BLaER1 (cell line): ENCODE measurements around the gene SRRM1.
"Not testable (repeated sequence)": the region's sequence is repeated elsewhere in the genome, so short reads cannot be mapped to it uniquely, and the experiment has no call there.

Experiments used
- H3K27ac ChIP-seq: shearing (Covaris generic); formaldehyde crosslinking; 2 replicates; pipeline ENCODE4 v1.8.1; 2022
- H3K27me3 ChIP-seq: shearing (Covaris generic); formaldehyde crosslinking; 2 replicates; pipeline ENCODE4 v1.8.1; 2022
- H3K36me3 ChIP-seq: shearing (Covaris generic); formaldehyde crosslinking; 2 replicates; pipeline ENCODE4 v1.8.1; 2022
- H3K4me1 ChIP-seq: shearing (Covaris generic); formaldehyde crosslinking; 2 replicates; pipeline ENCODE4 v1.8.1; 2022
- H3K4me2 ChIP-seq: shearing (Covaris generic); formaldehyde crosslinking; 2 replicates; pipeline ENCODE4 v1.8.1; 2022
- H3K4me3 ChIP-seq: shearing (Covaris generic); formaldehyde crosslinking; 2 replicates; pipeline ENCODE4 v1.8.1; 2022
- H3K9ac ChIP-seq: shearing (Covaris generic); formaldehyde crosslinking; 2 replicates; pipeline ENCODE4 v1.8.1; 2022
- H3K9me3 ChIP-seq: shearing (Covaris generic); formaldehyde crosslinking; 2 replicates; pipeline ENCODE4 v1.8.1; 2022
- H4K20me1 ChIP-seq: shearing (Covaris generic); formaldehyde crosslinking; 2 replicates; pipeline ENCODE4 v1.8.1; 2022
- Cebpa-rat ChIP-seq: shearing (Covaris generic); IDR thresholded peaks from 2 replicates; pipeline ENCODE4 v1.8.1; 2022

SRRM1 gene

DNA sequence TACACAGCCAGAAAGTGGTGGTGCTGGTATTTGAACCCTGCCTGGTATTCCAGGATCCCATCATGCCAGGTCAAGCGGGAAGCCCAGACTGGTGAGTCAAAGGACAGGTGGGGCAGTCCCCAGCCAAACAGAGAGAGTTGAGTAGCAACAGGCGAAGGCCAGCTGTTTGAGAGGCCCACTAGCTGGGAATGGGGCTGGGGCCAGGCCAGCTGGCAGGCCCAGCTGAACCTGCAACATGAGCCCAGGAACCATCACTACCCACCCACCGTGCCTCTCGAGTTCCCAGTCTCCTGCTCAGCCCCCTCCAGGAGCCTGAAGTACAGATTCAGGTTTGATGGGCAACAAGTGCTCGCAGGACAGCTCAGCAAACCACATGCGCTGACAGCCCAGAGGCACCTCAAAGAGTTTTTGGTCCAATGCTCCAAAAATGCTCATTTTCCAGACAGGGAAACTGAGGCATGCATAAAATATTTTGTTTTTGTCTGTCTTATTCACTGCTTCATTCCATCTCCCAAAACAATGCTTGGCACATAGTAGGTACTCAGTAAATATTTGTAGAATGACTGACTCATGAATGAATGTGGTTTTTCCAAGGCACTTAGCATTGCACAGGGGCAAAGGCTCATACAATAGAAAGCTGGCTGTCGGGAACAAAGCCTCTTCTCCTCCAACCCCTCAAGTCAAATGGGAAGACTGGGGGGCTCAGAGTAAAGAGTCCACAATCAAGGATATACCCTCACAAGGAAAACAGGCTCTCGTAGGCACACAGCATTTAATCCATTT is 59.6 kb downstream of the SRRM1 start:
- Histone ChIP-seq H3K9ac (no peak overlapping the region), H3K27ac (no peak overlapping the region), H3K36me3 (no peaks in the 10 kb centered on the region), H4K20me1 (no peaks in the 10 kb centered on the region), H3K4me2 (no peak overlapping the region), H3K4me1 (peaks cover 64% of the 10 kb centered on the region), H3K27me3 (no peaks in the 10 kb centered on the region), H3K9me3 (no peaks in the 10 kb centered on the region; the same call in 1 of the 2 replicates), H3K4me3 (no peak overlapping the region)
- TF ChIP-seq Cebpa-rat: no peak

- Histone ChIP-seq H3K4me2 (peak overlapping the region; percentile 83), H3K9me3 (no peaks in the 10 kb centered on the region), H3K27ac (peak overlapping the region; percentile 67), H3K27me3 (no peaks in the 10 kb centered on the region), H3K36me3 (no peaks in the 10 kb centered on the region), H4K20me1 (no peaks in the 10 kb centered on the region), H3K4me1 (peaks cover 58% of the 10 kb centered on the region), H3K9ac (peak overlapping the region; percentile 38; the same call in 1 of the 2 replicates), H3K4me3 (0 out of 2 replicates have a peak overlapping the region, but pooled peaks have one; percentile 44)
- TF ChIP-seq Cebpa-rat: no peak
Measured at GRCh38 chr1:24704411-24705259, 61.5 kb downstream of the SRRM1 start.

DNA sequence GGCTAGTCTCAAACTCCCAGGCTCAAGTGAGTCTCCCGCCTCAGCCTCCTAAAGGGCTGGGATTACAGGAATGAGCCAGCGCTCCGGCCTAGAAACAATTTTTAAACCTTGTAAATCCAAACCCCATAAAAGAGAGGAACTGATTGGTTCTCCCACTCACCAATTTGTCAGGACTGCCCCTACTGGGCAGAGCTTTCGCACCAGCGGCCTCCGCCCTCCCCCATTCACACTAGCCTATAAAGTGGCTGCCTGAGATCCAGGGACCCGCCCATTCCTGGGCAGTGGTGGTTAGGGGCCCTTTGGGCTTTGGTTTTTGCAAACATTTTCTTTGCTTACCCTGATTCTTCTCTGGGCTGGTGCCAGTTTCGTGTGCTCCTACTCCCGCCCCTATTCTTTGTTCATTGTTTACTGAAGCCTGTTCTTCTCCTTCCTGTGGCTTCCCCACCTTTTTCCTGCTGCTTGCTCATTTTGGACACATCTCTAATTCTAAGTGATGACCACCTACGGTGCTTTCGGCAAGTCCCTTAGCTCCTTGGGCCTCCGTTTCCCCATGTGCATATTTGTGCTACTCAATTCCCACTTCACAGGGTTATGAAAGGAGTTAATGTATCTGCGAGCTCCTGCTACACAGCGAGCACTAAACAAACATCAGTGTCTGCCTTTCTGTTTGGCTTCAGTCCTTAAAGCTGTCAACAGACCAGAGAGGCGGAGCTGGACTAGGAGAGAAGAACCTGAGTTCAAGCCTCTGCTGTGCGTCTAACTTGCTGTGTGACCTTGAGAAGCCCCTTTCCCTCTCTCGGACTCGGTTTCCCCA is 62.4 kb downstream of the SRRM1 start:
- Histone ChIP-seq H3K9ac (peak overlapping the region; percentile 38; the same call in 1 of the 2 replicates), H3K36me3 (no peaks in the 10 kb centered on the region), H3K4me3 (peak overlapping the region; percentile 44; the same call in 1 of the 2 replicates), H3K9me3 (no peaks in the 10 kb centered on the region), H4K20me1 (no peaks in the 10 kb centered on the region), H3K4me2 (peak overlapping the region; percentile 83), H3K27me3 (no peaks in the 10 kb centered on the region), H3K4me1 (peaks cover 55% of the 10 kb centered on the region), H3K27ac (peak overlapping the region; percentile 67)
- no peak for TF ChIP-seq Cebpa-rat

GRCh38 chr1:24706074-24706389 is 62.9 kb downstream of the SRRM1 start:
- H3K27me3 ChIP-seq, H3K36me3 ChIP-seq, H4K20me1 ChIP-seq, H3K9me3 ChIP-seq, H3K9ac ChIP-seq: not testable (repeated sequence)
- Histone ChIP-seq H3K4me1 (peaks cover 53% of the 10 kb centered on the region), H3K4me2 (peak overlapping the region; percentile 83), H3K27ac (peak overlapping the region; percentile 47; the same call in 1 of the 2 replicates), H3K4me3 (peak overlapping the region; percentile 44; the same call in 1 of the 2 replicates)

DNA sequence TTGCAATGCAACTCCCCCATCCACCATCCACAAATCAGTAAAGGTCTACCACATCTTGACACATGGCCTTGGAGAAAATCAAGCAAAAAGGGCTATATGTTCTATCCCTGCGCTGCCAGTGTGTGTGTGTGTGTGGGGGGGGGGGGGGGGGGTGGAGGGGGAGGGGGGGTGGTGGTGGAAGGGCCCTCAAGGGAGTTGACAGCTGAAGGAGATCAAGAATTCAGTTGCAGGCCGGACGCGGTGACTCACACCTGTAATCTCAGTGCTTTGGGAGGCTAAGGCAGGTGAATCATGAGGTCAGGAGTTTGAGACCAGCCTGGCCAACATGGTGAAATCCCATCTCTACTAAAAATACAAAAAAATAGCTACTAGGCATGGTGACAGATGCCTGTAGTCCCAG is 64.6 kb downstream of the SRRM1 start:
- Histone ChIP-seq H3K27ac (no peak overlapping the region), H3K9ac (no peak overlapping the region)

DNA sequence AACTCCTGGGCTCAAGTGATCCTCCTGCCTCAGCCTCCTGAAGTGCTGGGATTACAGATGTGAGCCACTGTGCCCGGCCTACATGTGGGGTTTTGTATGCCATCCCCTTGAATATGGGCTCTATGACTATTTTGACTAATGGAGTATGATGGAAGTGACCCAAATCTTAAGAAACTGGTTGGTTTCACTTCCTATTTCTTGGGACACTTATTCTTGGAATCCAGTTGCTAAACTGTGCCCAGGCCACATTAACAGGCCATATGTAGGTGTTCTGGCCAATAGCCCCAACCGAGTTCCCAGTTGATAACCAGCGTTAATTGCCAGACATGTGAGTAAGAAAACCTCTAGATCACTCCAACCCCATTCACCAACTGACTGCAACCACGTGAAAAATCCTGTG is 65.8 kb downstream of the SRRM1 start:
- H3K4me2 ChIP-seq: peak overlapping the region; percentile 45
- H3K9me3 ChIP-seq: no peaks in the 10 kb centered on the region
- no peak overlapping the region for H3K27ac ChIP-seq
- no peak overlapping the region for H3K4me3 ChIP-seq
- H4K20me1 ChIP-seq: no peaks in the 10 kb centered on the region
- H3K27me3 ChIP-seq: no peaks in the 10 kb centered on the region
- H3K36me3 ChIP-seq: no peaks in the 10 kb centered on the region
- H3K9ac ChIP-seq: no peak overlapping the region
- TF ChIP-seq Cebpa-rat: no peak
- peaks cover 53% of the 10 kb centered on the region for H3K4me1 ChIP-seq

More for the DNA sequence above, 64.6 kb downstream of the SRRM1 start:
- Histone ChIP-seq H3K4me2 (peak overlapping the region; percentile 83), H3K4me3 (no peak overlapping the region), H4K20me1 (no peaks in the 10 kb centered on the region), H3K9me3 (no peaks in the 10 kb centered on the region), H3K27me3 (no peaks in the 10 kb centered on the region), H3K4me1 (peaks cover 53% of the 10 kb centered on the region), H3K36me3 (no peaks in the 10 kb centered on the region)
- no peak for TF ChIP-seq Cebpa-rat

- no peaks in the 10 kb centered on the region for H3K27me3 ChIP-seq
- H3K4me1 ChIP-seq: peaks cover 46% of the 10 kb centered on the region
- no peak overlapping the region for H3K27ac ChIP-seq
- H3K9me3 ChIP-seq: no peaks in the 10 kb centered on the region
- no peak overlapping the region for H3K9ac ChIP-seq
- H3K4me2 ChIP-seq: no peak overlapping the region
- no peak overlapping the region for H3K4me3 ChIP-seq
- TF ChIP-seq Cebpa-rat: no peak
- no peaks in the 10 kb centered on the region for H3K36me3 ChIP-seq
- no peaks in the 10 kb centered on the region for H4K20me1 ChIP-seq
Measured at GRCh38 chr1:24709791-24710441, 66.8 kb downstream of the SRRM1 start.

DNA sequence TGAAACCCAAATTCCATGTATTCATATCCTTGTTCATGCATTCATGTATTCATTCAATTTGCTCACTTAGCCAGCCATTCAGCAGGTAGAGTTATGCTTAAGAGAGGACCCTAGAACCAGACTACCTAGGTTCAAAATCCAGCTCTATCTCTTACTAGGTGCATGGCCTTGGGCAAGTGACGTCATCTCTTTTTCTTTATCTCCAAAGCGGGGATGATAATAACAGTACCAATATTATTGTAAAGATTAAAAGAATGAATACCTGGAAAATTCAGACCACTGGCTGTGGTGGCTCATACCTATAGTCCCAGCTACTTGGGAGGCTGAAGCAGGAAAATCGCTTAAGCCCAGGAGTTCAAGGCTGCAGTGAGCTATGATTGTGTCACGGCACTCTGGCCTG is 68.2 kb downstream of the SRRM1 start:
- Histone ChIP-seq H3K36me3 (no peaks in the 10 kb centered on the region), H3K9ac (no peak overlapping the region), H3K27ac (no peak overlapping the region), H3K9me3 (no peaks in the 10 kb centered on the region), H3K4me1 (peaks cover 32% of the 10 kb centered on the region), H4K20me1 (no peaks in the 10 kb centered on the region), H3K4me2 (no peak overlapping the region), H3K27me3 (no peaks in the 10 kb centered on the region), H3K4me3 (no peak overlapping the region)
- no peak for TF ChIP-seq Cebpa-rat

DNA sequence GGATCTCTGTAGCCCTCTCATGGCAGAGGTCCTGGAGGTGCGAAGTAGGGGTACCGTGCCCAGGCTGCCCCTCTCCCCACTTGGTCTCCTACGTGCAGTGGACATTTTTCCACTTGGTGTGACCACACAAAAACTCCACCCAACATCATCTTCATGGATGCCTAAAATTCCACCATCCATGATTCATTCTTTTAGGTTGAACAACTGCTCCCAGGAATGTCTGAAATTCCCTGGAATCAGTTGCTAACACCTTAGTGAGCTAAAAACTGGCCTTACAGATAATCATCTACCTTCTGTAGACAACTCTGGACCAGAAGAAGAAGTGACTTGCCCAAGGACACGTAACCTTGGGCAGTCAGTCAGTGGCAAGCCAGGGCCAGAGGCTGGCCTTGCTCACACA is 70.1 kb downstream of the SRRM1 start:
- H4K20me1 ChIP-seq: no peaks in the 10 kb centered on the region
- no peaks in the 10 kb centered on the region for H3K9me3 ChIP-seq
- H3K36me3 ChIP-seq: no peaks in the 10 kb centered on the region
- H3K4me3 ChIP-seq: no peak overlapping the region
- no peak for TF ChIP-seq Cebpa-rat
- no peak overlapping the region for H3K9ac ChIP-seq
- no peak overlapping the region for H3K27ac ChIP-seq
- H3K4me1 ChIP-seq: peaks cover 14% of the 10 kb centered on the region
- no peaks in the 10 kb centered on the region for H3K27me3 ChIP-seq
- no peak overlapping the region for H3K4me2 ChIP-seq
